Measurements from ENCODE around the gene ZBTB7C. TPM values are rescaled to one million over a fixed set of nuclear protein-coding genes. Genes with fewer than 3 reads are reported as not detected.

The ZBTB7C gene
- total RNA-seq, 2 donors from 2014 or later: 1.3 to 2.3 TPM

- peak overlapping the region in 2 of 4 donors; percentile 60 to 65 for H3K27ac ChIP-seq
- intact Hi-C loops (cut with DNase I): no loop called here
- DNase-seq (peak in 2 of 4 donors; percentile 29 to 51), ATAC-seq (peak; percentile 81)
- no peak overlapping the region for H3K4me3 ChIP-seq
- no peaks in the 10 kb centered on the region for H3K27me3 ChIP-seq
- H3K36me3 ChIP-seq (replicated peaks in 1 of 2; ENCODE audit: insufficient read depth in 1 of 2, low read depth in 2 of 2): no peaks in the 10 kb centered on the region
- H3K4me1 ChIP-seq: peaks cover 16% of the 10 kb centered on the region
- H3K9me3 ChIP-seq: no peaks in the 10 kb centered on the region
- WGBS, 2 donors: 81 to 82% methylated on average over 7 of the region's 7 CpGs
- no peak for TF ChIP-seq POLR2A (IDR thresholded peaks at IDR 0.05)
- no peak for TF ChIP-seq CTCF (IDR thresholded peaks at IDR 0.05)
Measured at GRCh38 chr18:48153613-48154481, 255.3 kb downstream of the ZBTB7C start.

- Histone ChIP-seq H3K27ac (no peak overlapping the region), H3K27me3 (no peaks in the 10 kb centered on the region), H3K4me1 (peaks cover 16% of the 10 kb centered on the region), H3K36me3 (replicated peaks in 1 of 2; ENCODE audit: insufficient read depth in 1 of 2, low read depth in 2 of 2) (no peaks in the 10 kb centered on the region), H3K4me3 (no peak overlapping the region), H3K9me3 (no peaks in the 10 kb centered on the region)
- DNase-seq (no peak), ATAC-seq (no peak)
- no peak for TF ChIP-seq CTCF (IDR thresholded peaks at IDR 0.05)
- 61 to 69% methylated on average over 4 of the region's 4 CpGs for WGBS, 2 donors
- intact Hi-C loops (cut with DNase I): no loop called here
Measured at GRCh38 chr18:48152549-48152948, 256.6 kb downstream of the ZBTB7C start.

DNA sequence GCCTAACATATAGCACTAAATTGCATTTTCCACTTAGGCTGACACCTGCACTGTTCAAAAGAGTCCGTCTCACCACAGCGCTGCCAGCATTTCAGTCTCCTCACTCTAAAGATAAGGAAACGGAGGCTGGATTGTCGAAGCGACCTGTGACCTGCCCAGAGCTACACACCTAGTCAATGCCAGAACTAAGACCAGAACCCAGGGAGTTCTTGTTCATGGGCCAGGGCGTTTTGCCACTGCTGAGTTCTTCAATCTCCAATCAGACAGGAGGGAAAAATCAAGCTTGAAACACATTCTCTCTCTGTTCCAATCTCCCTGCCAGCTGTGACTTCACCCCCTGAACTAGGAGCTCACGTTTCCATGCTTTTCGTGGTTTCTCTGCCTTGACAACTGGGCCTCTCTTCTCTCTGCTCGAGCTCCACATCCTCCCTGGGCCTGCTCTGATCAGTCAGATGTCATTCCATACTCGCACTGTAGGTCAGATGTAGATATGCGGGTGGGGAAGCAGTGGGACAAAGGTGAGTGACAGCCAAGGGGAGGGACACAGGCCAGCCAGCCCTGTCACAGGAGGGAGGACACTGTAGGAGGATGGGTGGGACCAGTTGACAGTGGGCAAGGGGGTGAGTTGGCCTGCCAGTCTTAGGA, 257.6 kb downstream of the ZBTB7C start:
- no peak for TF ChIP-seq POLR2A (IDR thresholded peaks at IDR 0.05)
- no peak for TF ChIP-seq CTCF (IDR thresholded peaks at IDR 0.05)
- Histone ChIP-seq H3K36me3 (replicated peaks in 1 of 2; ENCODE audit: insufficient read depth in 1 of 2, low read depth in 2 of 2) (no peaks in the 10 kb centered on the region), H3K9me3 (no peaks in the 10 kb centered on the region), H3K4me1 (peaks cover 16% of the 10 kb centered on the region), H3K27me3 (no peaks in the 10 kb centered on the region), H3K27ac (no peak overlapping the region), H3K4me3 (no peak overlapping the region)
- no peak for DNase-seq
- intact Hi-C loops (cut with DNase I): no loop called here
- ATAC-seq: no peak
- WGBS, 2 donors: 61 to 68% methylated on average over 11 of the region's 11 CpGs

DNA sequence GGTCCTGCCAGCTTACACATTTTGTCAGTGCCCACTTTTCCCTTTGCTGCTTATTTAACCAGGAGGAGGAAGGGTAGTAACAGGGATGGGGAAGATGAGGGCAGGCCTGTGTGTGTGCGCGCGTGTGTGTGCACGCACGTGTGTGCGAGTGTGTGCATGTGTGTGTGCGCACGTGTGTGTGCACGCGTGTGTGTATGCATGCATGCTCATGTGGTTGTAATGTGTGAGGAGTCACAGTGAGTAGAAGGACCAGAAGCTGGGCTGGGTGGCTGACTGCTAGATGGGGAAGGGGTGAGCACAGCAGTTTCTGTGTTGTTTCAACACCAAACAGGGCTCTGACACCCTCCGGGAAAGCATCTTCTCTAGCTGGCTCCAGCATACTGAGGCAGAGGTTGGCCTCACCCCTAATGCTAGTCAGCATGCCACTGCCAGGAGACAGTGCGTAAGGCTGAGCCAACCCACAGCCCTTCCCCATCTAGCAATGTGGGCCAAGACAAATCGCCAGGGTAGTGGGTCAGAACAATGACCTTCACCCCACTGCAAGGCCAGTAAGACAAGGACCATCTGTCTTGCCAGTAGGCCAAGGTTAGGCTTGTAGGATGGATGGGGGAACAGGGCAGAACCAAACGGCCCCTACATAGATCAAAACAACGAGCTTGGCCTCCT, 260.0 kb downstream of the ZBTB7C start:
- DNase-seq: no peak
- no peak for ATAC-seq
- 88 to 90% methylated on average over 13 to 15 of the region's 15 CpGs for WGBS, 2 donors

More for the DNA sequence above, 260.0 kb downstream of the ZBTB7C start:
- H3K36me3 ChIP-seq (replicated peaks in 1 of 2; ENCODE audit: insufficient read depth in 1 of 2, low read depth in 2 of 2): no peaks in the 10 kb centered on the region
- H3K9me3 ChIP-seq: no peaks in the 10 kb centered on the region
- peaks cover 13% of the 10 kb centered on the region for H3K4me1 ChIP-seq
- intact Hi-C loops (cut with DNase I): no loop called here
- H3K27me3 ChIP-seq: no peaks in the 10 kb centered on the region
- no peak overlapping the region for H3K4me3 ChIP-seq
- no peak for TF ChIP-seq CTCF (IDR thresholded peaks at IDR 0.05)
- no peak for TF ChIP-seq POLR2A (IDR thresholded peaks at IDR 0.05)
- no peak overlapping the region for H3K27ac ChIP-seq

Measured in body of pancreas (tissue), 4 donors.